ENCODE measurements around the gene SMURF2.

GRCh38 chr17:64617125-64617780 lies 44.9 kb downstream of the SMURF2 start:
- TF ChIP-seq, protein P1, sequence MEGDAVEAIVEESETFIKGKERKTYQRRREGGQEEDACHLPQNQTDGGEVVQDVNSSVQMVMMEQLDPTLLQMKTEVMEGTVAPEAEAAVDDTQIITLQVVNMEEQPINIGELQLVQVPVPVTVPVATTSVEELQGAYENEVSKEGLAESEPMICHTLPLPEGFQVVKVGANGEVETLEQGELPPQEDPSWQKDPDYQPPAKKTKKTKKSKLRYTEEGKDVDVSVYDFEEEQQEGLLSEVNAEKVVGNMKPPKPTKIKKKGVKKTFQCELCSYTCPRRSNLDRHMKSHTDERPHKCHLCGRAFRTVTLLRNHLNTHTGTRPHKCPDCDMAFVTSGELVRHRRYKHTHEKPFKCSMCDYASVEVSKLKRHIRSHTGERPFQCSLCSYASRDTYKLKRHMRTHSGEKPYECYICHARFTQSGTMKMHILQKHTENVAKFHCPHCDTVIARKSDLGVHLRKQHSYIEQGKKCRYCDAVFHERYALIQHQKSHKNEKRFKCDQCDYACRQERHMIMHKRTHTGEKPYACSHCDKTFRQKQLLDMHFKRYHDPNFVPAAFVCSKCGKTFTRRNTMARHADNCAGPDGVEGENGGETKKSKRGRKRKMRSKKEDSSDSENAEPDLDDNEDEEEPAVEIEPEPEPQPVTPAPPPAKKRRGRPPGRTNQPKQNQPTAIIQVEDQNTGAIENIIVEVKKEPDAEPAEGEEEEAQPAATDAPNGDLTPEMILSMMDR (IDR thresholded peaks at IDR 0.05; ENCODE audit: poor library complexity, severe bottlenecking), result no peak
- TF ChIP-seq SMC3 (conservative IDR thresholded peaks at IDR 0.05; ENCODE audit: poor library complexity), result no peak

Data from neural cell (in vitro differentiated cells).